ENCODE results near the gene CAMK2A.

GRCh38 chr5:150294551-150295071, 5.0 kb upstream of the CAMK2A start:
- TF ChIP-seq ZNF561 (tag by site-specific recombination; IDR thresholded peaks at IDR 0.05; ENCODE audit: borderline replicate concordance): no peak
- TF ChIP-seq, protein P1, sequence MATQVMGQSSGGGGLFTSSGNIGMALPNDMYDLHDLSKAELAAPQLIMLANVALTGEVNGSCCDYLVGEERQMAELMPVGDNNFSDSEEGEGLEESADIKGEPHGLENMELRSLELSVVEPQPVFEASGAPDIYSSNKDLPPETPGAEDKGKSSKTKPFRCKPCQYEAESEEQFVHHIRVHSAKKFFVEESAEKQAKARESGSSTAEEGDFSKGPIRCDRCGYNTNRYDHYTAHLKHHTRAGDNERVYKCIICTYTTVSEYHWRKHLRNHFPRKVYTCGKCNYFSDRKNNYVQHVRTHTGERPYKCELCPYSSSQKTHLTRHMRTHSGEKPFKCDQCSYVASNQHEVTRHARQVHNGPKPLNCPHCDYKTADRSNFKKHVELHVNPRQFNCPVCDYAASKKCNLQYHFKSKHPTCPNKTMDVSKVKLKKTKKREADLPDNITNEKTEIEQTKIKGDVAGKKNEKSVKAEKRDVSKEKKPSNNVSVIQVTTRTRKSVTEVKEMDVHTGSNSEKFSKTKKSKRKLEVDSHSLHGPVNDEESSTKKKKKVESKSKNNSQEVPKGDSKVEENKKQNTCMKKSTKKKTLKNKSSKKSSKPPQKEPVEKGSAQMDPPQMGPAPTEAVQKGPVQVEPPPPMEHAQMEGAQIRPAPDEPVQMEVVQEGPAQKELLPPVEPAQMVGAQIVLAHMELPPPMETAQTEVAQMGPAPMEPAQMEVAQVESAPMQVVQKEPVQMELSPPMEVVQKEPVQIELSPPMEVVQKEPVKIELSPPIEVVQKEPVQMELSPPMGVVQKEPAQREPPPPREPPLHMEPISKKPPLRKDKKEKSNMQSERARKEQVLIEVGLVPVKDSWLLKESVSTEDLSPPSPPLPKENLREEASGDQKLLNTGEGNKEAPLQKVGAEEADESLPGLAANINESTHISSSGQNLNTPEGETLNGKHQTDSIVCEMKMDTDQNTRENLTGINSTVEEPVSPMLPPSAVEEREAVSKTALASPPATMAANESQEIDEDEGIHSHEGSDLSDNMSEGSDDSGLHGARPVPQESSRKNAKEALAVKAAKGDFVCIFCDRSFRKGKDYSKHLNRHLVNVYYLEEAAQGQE (tag by site-specific recombination; IDR thresholded peaks at IDR 0.05): no peak
- TF ChIP-seq ZNF416 (tag by site-specific recombination; IDR thresholded peaks at IDR 0.05): no peak
- no peak for TF ChIP-seq KLF16 (tag by site-specific recombination; IDR thresholded peaks at IDR 0.05)

Data from HEK293 (cell line).